ENCODE results near the gene TBC1D22A. TPM values are rescaled to one million over a fixed set of nuclear protein-coding genes. Genes with fewer than 3 reads are reported as not detected.

The TBC1D22A gene
- polyA plus RNA-seq, 1 of the 3 experiments (the other 2 are of a cell fraction): 16.5 TPM

DNA sequence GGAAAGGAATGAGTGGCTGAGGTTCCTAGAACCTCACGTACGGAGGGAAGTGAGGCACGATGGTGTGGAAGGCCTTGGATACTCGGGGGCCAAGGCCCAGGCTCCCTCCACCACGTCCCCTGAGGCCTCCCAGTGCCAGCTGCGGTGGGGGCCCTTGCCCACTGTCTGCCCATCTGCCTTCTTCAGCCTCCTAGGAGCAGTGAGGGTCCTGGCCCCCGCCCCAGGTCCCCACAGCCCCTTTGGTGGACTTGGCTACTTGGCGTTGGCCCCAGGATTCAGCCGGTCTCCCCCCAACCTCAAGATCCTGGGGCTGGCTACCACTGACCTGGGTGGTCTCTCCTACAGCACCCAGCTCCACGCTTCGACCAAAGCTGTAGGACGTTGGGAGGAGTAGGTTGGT lies 373.6 kb downstream of the TBC1D22A start:
- WGBS (ENCODE audit: low lambda C conversion rate): 100% methylated on average over 6 of the region's 12 CpGs
- Histone ChIP-seq H3K9ac (no peak overlapping the region), H3K27me3 (ENCODE audit: insufficient read depth) (no peaks in the 10 kb centered on the region), H2AFZ (ENCODE audit: low read depth) (no peak overlapping the region), H3K9me3 (no peaks in the 10 kb centered on the region), H3K4me3 (ENCODE audit: low read depth in 2 of 2, low read length in 1 of 2) (no peak overlapping the region), H3K36me3 (replicated peaks in 1 of 2; ENCODE audit: control insufficient read depth in 1 of 2, insufficient read depth in 2 of 2, low read length in 1 of 2) (no peaks in the 10 kb centered on the region), H3K27ac (ENCODE audit: low read depth in 2 of 2, low read length in 1 of 2) (no peak overlapping the region), H3K9me2 (no peaks in the 10 kb centered on the region), H3K4me2 (no peak overlapping the region), H4K20me1 (ENCODE audit: insufficient read depth) (no peaks in the 10 kb centered on the region), H3K79me2 (ENCODE audit: insufficient read depth) (no peaks in the 10 kb centered on the region), H3F3A (replicated peaks; ENCODE audit: insufficient read depth) (no peaks in the 10 kb centered on the region), H3K4me1 (ENCODE audit: control insufficient read depth in 1 of 2, insufficient read depth in 2 of 2, low read depth in 1 of 2, low read length in 1 of 2) (peaks cover 0 to 2% of the 10 kb centered on the region in 2 experiments; a peak in 1 of 4 replicates)
- no peak for TF ChIP-seq IRF3 (IDR thresholded peaks at IDR 0.05; ENCODE audit: low read depth, low read length)
- TF ChIP-seq EP300 (IDR thresholded peaks at IDR 0.05; ENCODE audit: borderline replicate concordance in 1 of 2, low read depth in 1 of 2, low read length in 1 of 2): no peak
- no peak for TF ChIP-seq TAF1 (IDR thresholded peaks at IDR 0.05; ENCODE audit: borderline replicate concordance, low read depth, low read length)
- TF ChIP-seq ELF1 (IDR thresholded peaks at IDR 0.05): no peak
- no peak for TF ChIP-seq FOXM1 (IDR thresholded peaks at IDR 0.05; ENCODE audit: low read depth)
- TF ChIP-seq ZBTB33 (IDR thresholded peaks at IDR 0.05; ENCODE audit: borderline replicate concordance, low read depth): no peak
- TF ChIP-seq TCF12 (IDR thresholded peaks at IDR 0.05): no peak
- no peak for TF ChIP-seq MXI1 (IDR thresholded peaks at IDR 0.05; ENCODE audit: low read depth, low read length)
- TF ChIP-seq, protein P1, sequence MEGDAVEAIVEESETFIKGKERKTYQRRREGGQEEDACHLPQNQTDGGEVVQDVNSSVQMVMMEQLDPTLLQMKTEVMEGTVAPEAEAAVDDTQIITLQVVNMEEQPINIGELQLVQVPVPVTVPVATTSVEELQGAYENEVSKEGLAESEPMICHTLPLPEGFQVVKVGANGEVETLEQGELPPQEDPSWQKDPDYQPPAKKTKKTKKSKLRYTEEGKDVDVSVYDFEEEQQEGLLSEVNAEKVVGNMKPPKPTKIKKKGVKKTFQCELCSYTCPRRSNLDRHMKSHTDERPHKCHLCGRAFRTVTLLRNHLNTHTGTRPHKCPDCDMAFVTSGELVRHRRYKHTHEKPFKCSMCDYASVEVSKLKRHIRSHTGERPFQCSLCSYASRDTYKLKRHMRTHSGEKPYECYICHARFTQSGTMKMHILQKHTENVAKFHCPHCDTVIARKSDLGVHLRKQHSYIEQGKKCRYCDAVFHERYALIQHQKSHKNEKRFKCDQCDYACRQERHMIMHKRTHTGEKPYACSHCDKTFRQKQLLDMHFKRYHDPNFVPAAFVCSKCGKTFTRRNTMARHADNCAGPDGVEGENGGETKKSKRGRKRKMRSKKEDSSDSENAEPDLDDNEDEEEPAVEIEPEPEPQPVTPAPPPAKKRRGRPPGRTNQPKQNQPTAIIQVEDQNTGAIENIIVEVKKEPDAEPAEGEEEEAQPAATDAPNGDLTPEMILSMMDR (IDR thresholded peaks at IDR 0.05): no peak
- no peak for TF ChIP-seq SMC3 (IDR thresholded peaks at IDR 0.05; ENCODE audit: low read depth, low read length)
- TF ChIP-seq RAD21 (IDR thresholded peaks at IDR 0.05; ENCODE audit: low read length): no peak
- no peak for TF ChIP-seq CHD2 (IDR thresholded peaks at IDR 0.05; ENCODE audit: low read length, partially characterized antibody)
- TF ChIP-seq NRF1 (IDR thresholded peaks at IDR 0.05; ENCODE audit: low read depth, low read length): no peak
- TF ChIP-seq FOXJ3 (CRISPR knock-in tag; IDR thresholded peaks at IDR 0.05): no peak
- TF ChIP-seq, protein P2, sequence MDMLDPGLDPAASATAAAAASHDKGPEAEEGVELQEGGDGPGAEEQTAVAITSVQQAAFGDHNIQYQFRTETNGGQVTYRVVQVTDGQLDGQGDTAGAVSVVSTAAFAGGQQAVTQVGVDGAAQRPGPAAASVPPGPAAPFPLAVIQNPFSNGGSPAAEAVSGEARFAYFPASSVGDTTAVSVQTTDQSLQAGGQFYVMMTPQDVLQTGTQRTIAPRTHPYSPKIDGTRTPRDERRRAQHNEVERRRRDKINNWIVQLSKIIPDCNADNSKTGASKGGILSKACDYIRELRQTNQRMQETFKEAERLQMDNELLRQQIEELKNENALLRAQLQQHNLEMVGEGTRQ (IDR thresholded peaks at IDR 0.05; ENCODE audit: borderline replicate concordance, low read depth, low read length): no peak
- TF ChIP-seq NFIC (IDR thresholded peaks at IDR 0.05; ENCODE audit: borderline replicate concordance): no peak
- CTCF ChIA-PET: no interaction called here
- POLR2A ChIA-PET: no interaction called here
- DNase-seq: no peak
